SK-N-SH treated with all-trans-retinoic acid at 6 μM for 48 hours (cell line): ENCODE measurements around the gene BNC2.

ENCODE experiments used
- ATAC-seq: fragments of 200-7000 bp; cut with Tn5 transposase; 3 replicates; pipeline ENCODE4 v1.9.1; 2020; ENCODE audit warnings: mild to moderate bottlenecking, moderate library complexity
- ARNTL ChIP-seq: fragments of 450-650 bp; formaldehyde crosslinking; IDR thresholded peaks from 2 replicates; pipeline ENCODE4 v1.5.0; 2020; ENCODE audit warnings: low read depth, mild to moderate bottlenecking, moderate library complexity, borderline replicate concordance
- CSDC2 ChIP-seq: fragments of 250-450 bp; sonication (Bioruptor Pico); IDR thresholded peaks from 2 replicates; pipeline ENCODE4 v1.5.0; 2020; ENCODE audit warnings: mild to moderate bottlenecking, moderate library complexity
- ESRRG ChIP-seq: fragments of 250-450 bp; sonication (Bioruptor Pico); IDR thresholded peaks from 2 replicates; pipeline ENCODE4 v1.6.1; 2021; ENCODE audit warnings: mild to moderate bottlenecking
- GLIS3 ChIP-seq: fragments of 250-450 bp; sonication (Bioruptor Pico); IDR thresholded peaks from 2 replicates; pipeline ENCODE4 v1.5.0; 2020; ENCODE audit warnings: mild to moderate bottlenecking, moderate library complexity
- ISL1 ChIP-seq: fragments of 250-450 bp; sonication (Bioruptor Pico); IDR thresholded peaks from 2 replicates; pipeline ENCODE4 v2.1.2; 2022; ENCODE audit warnings: mild to moderate bottlenecking, moderate library complexity
- OSR1 ChIP-seq: fragments of 250-450 bp; sonication (Bioruptor Pico); IDR thresholded peaks from 2 replicates; pipeline ENCODE4 v1.8.0; 2022; ENCODE audit warnings: moderate library complexity, mild to moderate bottlenecking, inconsistent platforms
- PPARA ChIP-seq: fragments of 250-450 bp; sonication (Bioruptor Pico); IDR thresholded peaks from 2 replicates; pipeline ENCODE4 v1.5.0; 2020; ENCODE audit warnings: mild to moderate bottlenecking, borderline replicate concordance
- TCF4 ChIP-seq: fragments of 250-450 bp; sonication (Bioruptor Pico); IDR thresholded peaks from 2 replicates; pipeline ENCODE4 v1.8.0; 2021; ENCODE audit warnings: mild to moderate bottlenecking, moderate library complexity, borderline replicate concordance
- TOX ChIP-seq: fragments of 250-450 bp; sonication (Bioruptor Pico); IDR thresholded peaks from 2 replicates; pipeline ENCODE4 v1.8.0; 2021; ENCODE audit warnings: mild to moderate bottlenecking, moderate library complexity, borderline replicate concordance
- ZC3H10 ChIP-seq: fragments of 250-450 bp; sonication (Bioruptor Pico); IDR thresholded peaks from 2 replicates; pipeline ENCODE4 v1.5.1; 2021; ENCODE audit warnings: mild to moderate bottlenecking, moderate library complexity
- ZFP3 ChIP-seq: fragments of 250-450 bp; sonication (Bioruptor Pico); IDR thresholded peaks from 2 replicates; pipeline ENCODE4 v1.5.0; 2020; ENCODE audit warnings: mild to moderate bottlenecking, moderate library complexity
- ZFP30 ChIP-seq: fragments of 450-650 bp; formaldehyde crosslinking; IDR thresholded peaks from 2 replicates; pipeline ENCODE4 v1.5.0; 2022; ENCODE audit warnings: mild to moderate bottlenecking, moderate library complexity
- ZNF565 ChIP-seq: fragments of 450-650 bp; formaldehyde crosslinking; conservative IDR thresholded peaks from 2 replicates; pipeline ENCODE4 v1.5.0; 2020; ENCODE audit warnings: low read depth, mild to moderate bottlenecking, moderate library complexity
- ZNF70 ChIP-seq: fragments of 450-650 bp; formaldehyde crosslinking; IDR thresholded peaks from 2 replicates; pipeline ENCODE4 v1.5.0; 2020; ENCODE audit warnings: mild to moderate bottlenecking, moderate library complexity
- ZNF8 ChIP-seq: fragments of 450-650 bp; formaldehyde crosslinking; IDR thresholded peaks from 2 replicates; pipeline ENCODE4 v1.5.0; 2020; ENCODE audit warnings: mild to moderate bottlenecking, moderate library complexity
- TF ChIP-seq, protein P1 (sequence below): fragments of 250-450 bp; sonication (Bioruptor Pico); IDR thresholded peaks from 2 replicates; pipeline ENCODE4 v1.5.1; 2020; ENCODE audit warnings: low read depth, mild to moderate bottlenecking, moderate library complexity
- TF ChIP-seq, protein P2 (sequence below): fragments of 250-450 bp; sonication (Bioruptor Pico); IDR thresholded peaks from 2 replicates; pipeline ENCODE4 v1.8.0; 2021; ENCODE audit warnings: low read depth, mild to moderate bottlenecking, moderate library complexity, borderline replicate concordance
- TF ChIP-seq, protein P3 (sequence below): fragments of 250-450 bp; sonication (Bioruptor Pico); IDR thresholded peaks from 2 replicates; pipeline ENCODE4 v1.5.1; 2021; ENCODE audit warnings: mild to moderate bottlenecking, moderate library complexity
- TF ChIP-seq, protein P4 (sequence below): fragments of 250-450 bp; sonication (Bioruptor Pico); IDR thresholded peaks from 2 replicates; pipeline ENCODE4 v1.8.0; 2020; ENCODE audit warnings: mild to moderate bottlenecking, moderate library complexity, borderline replicate concordance
- TF ChIP-seq, protein P5 (sequence below): fragments of 250-450 bp; sonication (Bioruptor Pico); IDR thresholded peaks from 2 replicates; pipeline ENCODE4 v1.5.0; 2020; ENCODE audit warnings: mild to moderate bottlenecking, moderate library complexity

The BNC2 gene

DNA sequence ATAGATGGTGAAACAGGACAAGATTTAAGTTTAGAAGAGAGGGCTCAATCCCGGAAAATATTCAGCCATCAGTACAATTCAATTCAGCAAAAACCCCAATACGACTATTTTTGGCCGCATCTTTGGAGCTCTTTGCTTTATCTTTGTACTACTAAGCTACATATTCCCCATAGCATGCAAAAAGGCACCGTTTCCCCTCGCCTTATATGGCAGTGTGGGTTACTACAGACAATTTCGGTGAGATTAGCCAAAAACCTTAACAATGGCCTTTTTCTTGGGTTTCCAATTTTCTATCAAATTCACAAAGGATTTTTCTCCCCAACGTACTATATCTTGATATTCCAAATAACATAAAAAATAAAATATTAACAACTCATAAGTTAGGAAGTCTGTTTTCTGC, 382.6 kb downstream of the BNC2 start:
- no peak for ATAC-seq

DNA sequence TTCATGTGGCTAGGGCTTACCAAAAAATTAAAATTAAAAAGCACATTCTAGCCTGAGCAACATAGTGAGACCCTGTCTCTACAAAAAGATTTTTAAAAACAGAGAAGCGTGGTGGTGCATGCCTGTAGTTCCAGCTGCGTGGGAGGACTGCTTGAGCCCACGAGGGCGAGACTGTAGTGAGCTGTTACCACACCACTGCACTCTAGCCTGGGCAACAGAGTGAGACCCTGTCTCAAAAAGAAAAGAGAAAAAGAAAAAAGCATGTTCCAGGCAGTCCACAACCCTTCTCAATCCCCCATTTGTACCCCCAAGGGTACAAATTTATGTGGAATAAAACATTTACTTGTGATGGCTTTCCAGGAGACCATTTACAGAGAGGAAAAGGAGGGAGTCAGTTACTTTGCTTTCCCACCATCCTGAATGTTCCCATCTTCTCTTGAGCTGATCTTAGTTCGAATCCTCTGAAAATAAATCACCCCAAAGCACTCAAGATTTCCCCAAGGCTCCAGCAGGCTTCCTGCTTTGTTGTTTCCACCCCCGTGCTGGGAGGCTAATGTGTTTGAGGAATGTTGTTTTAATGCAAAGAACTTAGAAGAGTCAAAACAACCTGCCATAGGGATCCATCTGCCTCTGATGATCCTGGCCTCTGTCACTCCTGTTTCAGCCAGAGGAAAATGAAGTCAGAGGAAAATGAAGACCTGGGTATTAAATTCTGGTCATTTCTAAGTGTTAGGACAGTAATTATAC, 384.7 kb downstream of the BNC2 start:
- ATAC-seq: no peak
- TF ChIP-seq, protein P1, sequence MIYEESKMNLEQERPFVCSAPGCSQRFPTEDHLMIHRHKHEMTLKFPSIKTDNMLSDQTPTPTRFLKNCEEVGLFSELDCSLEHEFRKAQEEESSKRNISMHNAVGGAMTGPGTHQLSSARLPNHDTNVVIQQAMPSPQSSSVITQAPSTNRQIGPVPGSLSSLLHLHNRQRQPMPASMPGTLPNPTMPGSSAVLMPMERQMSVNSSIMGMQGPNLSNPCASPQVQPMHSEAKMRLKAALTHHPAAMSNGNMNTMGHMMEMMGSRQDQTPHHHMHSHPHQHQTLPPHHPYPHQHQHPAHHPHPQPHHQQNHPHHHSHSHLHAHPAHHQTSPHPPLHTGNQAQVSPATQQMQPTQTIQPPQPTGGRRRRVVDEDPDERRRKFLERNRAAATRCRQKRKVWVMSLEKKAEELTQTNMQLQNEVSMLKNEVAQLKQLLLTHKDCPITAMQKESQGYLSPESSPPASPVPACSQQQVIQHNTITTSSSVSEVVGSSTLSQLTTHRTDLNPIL (CRISPR knock-in tag): no peak
- TF ChIP-seq, protein P2, sequence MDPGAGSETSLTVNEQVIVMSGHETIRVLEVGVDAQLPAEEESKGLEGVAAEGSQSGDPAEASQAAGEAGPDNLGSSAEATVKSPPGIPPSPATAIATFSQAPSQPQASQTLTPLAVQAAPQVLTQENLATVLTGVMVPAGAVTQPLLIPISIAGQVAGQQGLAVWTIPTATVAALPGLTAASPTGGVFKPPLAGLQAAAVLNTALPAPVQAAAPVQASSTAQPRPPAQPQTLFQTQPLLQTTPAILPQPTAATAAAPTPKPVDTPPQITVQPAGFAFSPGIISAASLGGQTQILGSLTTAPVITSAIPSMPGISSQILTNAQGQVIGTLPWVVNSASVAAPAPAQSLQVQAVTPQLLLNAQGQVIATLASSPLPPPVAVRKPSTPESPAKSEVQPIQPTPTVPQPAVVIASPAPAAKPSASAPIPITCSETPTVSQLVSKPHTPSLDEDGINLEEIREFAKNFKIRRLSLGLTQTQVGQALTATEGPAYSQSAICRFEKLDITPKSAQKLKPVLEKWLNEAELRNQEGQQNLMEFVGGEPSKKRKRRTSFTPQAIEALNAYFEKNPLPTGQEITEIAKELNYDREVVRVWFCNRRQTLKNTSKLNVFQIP (CRISPR knock-in tag): no peak
- TF ChIP-seq ZFP30 (CRISPR knock-in tag) (no peak), TCF4 (CRISPR knock-in tag) (no peak), ISL1 (CRISPR knock-in tag) (no peak), ZFP3 (CRISPR knock-in tag) (no peak), ZC3H10 (CRISPR knock-in tag) (no peak)

More for the DNA sequence above, 382.6 kb downstream of the BNC2 start:
- TF ChIP-seq ZFP3 (CRISPR knock-in tag) (no peak), ESRRG (no peak), ZNF70 (CRISPR knock-in tag) (no peak), TOX (CRISPR knock-in tag) (no peak), TCF4 (CRISPR knock-in tag) (no peak), OSR1 (CRISPR knock-in tag) (no peak), CSDC2 (CRISPR knock-in tag) (no peak), ARNTL (no peak), ZC3H10 (CRISPR knock-in tag) (no peak), GLIS3 (CRISPR knock-in tag) (no peak), ZNF565 (no peak), ISL1 (CRISPR knock-in tag) (no peak), ZNF8 (CRISPR knock-in tag) (no peak), PPARA (CRISPR knock-in tag) (no peak), ZFP30 (CRISPR knock-in tag) (no peak)
- TF ChIP-seq, protein P3, sequence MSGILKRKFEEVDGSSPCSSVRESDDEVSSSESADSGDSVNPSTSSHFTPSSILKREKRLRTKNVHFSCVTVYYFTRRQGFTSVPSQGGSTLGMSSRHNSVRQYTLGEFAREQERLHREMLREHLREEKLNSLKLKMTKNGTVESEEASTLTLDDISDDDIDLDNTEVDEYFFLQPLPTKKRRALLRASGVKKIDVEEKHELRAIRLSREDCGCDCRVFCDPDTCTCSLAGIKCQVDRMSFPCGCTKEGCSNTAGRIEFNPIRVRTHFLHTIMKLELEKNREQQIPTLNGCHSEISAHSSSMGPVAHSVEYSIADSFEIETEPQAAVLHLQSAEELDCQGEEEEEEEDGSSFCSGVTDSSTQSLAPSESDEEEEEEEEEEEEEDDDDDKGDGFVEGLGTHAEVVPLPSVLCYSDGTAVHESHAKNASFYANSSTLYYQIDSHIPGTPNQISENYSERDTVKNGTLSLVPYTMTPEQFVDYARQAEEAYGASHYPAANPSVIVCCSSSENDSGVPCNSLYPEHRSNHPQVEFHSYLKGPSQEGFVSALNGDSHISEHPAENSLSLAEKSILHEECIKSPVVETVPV (CRISPR knock-in tag): no peak
- TF ChIP-seq, protein P2 (CRISPR knock-in tag): no peak
- TF ChIP-seq, protein P4, sequence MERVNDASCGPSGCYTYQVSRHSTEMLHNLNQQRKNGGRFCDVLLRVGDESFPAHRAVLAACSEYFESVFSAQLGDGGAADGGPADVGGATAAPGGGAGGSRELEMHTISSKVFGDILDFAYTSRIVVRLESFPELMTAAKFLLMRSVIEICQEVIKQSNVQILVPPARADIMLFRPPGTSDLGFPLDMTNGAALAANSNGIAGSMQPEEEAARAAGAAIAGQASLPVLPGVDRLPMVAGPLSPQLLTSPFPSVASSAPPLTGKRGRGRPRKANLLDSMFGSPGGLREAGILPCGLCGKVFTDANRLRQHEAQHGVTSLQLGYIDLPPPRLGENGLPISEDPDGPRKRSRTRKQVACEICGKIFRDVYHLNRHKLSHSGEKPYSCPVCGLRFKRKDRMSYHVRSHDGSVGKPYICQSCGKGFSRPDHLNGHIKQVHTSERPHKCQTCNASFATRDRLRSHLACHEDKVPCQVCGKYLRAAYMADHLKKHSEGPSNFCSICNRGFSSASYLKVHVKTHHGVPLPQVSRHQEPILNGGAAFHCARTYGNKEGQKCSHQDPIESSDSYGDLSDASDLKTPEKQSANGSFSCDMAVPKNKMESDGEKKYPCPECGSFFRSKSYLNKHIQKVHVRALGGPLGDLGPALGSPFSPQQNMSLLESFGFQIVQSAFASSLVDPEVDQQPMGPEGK (CRISPR knock-in tag): no peak
- TF ChIP-seq, protein P1 (CRISPR knock-in tag): no peak

DNA sequence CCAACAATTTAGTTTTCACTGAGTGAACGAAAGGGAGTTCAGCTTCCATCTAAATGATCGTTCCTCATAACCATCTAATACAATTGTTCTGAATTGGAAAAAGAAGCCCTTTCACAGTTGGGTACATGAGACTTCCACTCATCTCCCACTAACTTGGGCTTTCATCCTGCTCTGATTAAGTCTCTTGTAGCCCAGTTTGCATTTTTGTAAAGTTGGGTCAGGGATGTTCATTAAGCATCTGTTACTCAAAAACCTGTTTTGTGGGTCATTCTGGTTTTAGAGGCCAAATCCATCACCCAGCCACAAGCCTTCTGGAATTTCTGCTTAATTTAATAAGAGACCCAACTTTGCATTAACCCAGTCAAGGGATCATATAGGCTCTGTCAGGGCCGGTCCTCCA, 385.3 kb downstream of the BNC2 start:
- no peak for ATAC-seq
- no peak for TF ChIP-seq TCF4 (CRISPR knock-in tag)
- no peak for TF ChIP-seq OSR1 (CRISPR knock-in tag)
- TF ChIP-seq, protein P1 (CRISPR knock-in tag): no peak
- TF ChIP-seq, protein P4 (CRISPR knock-in tag): no peak
- TF ChIP-seq PPARA (CRISPR knock-in tag): no peak
- TF ChIP-seq ZFP30 (CRISPR knock-in tag): no peak
- TF ChIP-seq, protein P5, sequence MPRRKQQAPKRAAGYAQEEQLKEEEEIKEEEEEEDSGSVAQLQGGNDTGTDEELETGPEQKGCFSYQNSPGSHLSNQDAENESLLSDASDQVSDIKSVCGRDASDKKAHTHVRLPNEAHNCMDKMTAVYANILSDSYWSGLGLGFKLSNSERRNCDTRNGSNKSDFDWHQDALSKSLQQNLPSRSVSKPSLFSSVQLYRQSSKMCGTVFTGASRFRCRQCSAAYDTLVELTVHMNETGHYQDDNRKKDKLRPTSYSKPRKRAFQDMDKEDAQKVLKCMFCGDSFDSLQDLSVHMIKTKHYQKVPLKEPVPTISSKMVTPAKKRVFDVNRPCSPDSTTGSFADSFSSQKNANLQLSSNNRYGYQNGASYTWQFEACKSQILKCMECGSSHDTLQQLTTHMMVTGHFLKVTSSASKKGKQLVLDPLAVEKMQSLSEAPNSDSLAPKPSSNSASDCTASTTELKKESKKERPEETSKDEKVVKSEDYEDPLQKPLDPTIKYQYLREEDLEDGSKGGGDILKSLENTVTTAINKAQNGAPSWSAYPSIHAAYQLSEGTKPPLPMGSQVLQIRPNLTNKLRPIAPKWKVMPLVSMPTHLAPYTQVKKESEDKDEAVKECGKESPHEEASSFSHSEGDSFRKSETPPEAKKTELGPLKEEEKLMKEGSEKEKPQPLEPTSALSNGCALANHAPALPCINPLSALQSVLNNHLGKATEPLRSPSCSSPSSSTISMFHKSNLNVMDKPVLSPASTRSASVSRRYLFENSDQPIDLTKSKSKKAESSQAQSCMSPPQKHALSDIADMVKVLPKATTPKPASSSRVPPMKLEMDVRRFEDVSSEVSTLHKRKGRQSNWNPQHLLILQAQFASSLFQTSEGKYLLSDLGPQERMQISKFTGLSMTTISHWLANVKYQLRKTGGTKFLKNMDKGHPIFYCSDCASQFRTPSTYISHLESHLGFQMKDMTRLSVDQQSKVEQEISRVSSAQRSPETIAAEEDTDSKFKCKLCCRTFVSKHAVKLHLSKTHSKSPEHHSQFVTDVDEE (CRISPR knock-in tag): no peak
